Measurements from ENCODE around the gene ADAMTSL3. TPM values are rescaled to one million over a fixed set of nuclear protein-coding genes. Genes with fewer than 3 reads are reported as not detected.

ADAMTSL3 gene
- total RNA-seq, 1 experiment from 2014 or later = 1.8 TPM

- DNase-seq (ENCODE audit: low spot score) (no peak), ATAC-seq (no peak)
- no peaks in the 10 kb centered on the region for H3K9me3 Mint-ChIP-seq
- no peaks in the 10 kb centered on the region for H3K36me3 Mint-ChIP-seq
- ChIA-PET POLR2A (interaction anchor here (0.6 to 0.7 kb wide), 4 partner anchors 13 to 1069 kb away, joined by 3 to 11 read pairs (median 4); no protein-coding TSS in a partner anchor), CTCF (interaction anchor here (0.7 to 1.2 kb wide), 2 partner anchors 41 to 423 kb away, joined by 3 read pairs; no protein-coding TSS in a partner anchor)
- H3K27ac Mint-ChIP-seq = no peak overlapping the region
- H3K4me3 Mint-ChIP-seq = no peak overlapping the region
- no peaks in the 10 kb centered on the region for H3K27me3 Mint-ChIP-seq (ENCODE audit: low read depth)
- no peaks in the 10 kb centered on the region for H3K4me1 Mint-ChIP-seq
- TF ChIP-seq USF2 (CRISPR knock-in tag; IDR thresholded peaks at IDR 0.05) (no peak), E2F5 (CRISPR knock-in tag; IDR thresholded peaks at IDR 0.05) (no peak), E2F1 (CRISPR knock-in tag; IDR thresholded peaks at IDR 0.05) (no peak), ZNF532 (CRISPR knock-in tag; IDR thresholded peaks at IDR 0.05; ENCODE audit: borderline replicate concordance) (no peak), AFF4 (CRISPR knock-in tag; IDR thresholded peaks at IDR 0.05; ENCODE audit: borderline replicate concordance) (no peak), CREM (CRISPR knock-in tag; IDR thresholded peaks at IDR 0.05) (no peak), KAT7 (CRISPR knock-in tag; IDR thresholded peaks at IDR 0.05; ENCODE audit: borderline replicate concordance) (no peak), ZNF232 (CRISPR knock-in tag; IDR thresholded peaks at IDR 0.05) (no peak), NFYB (CRISPR knock-in tag; conservative IDR thresholded peaks at IDR 0.05; ENCODE audit: low read depth) (no peak), AR (CRISPR knock-in tag; IDR thresholded peaks at IDR 0.05) (no peak), PRDM15 (CRISPR knock-in tag; IDR thresholded peaks at IDR 0.05) (no peak), TP53 (CRISPR knock-in tag; IDR thresholded peaks at IDR 0.05) (no peak), NR3C1 (CRISPR knock-in tag; conservative IDR thresholded peaks at IDR 0.05; ENCODE audit: low read depth) (no peak), CDX4 (CRISPR knock-in tag; IDR thresholded peaks at IDR 0.05; ENCODE audit: borderline replicate concordance) (no peak), GABPB1 (CRISPR knock-in tag; IDR thresholded peaks at IDR 0.05) (no peak), OVOL2 (CRISPR knock-in tag; IDR thresholded peaks at IDR 0.05; ENCODE audit: borderline replicate concordance) (no peak), GRHL2 (CRISPR knock-in tag; IDR thresholded peaks at IDR 0.05; ENCODE audit: insufficient replicate concordance, severe bottlenecking) (no peak), GTF2I (CRISPR knock-in tag; conservative IDR thresholded peaks at IDR 0.05) (no peak), FOXP1 (CRISPR knock-in tag; IDR thresholded peaks at IDR 0.05; ENCODE audit: borderline replicate concordance) (no peak)
These were observed 41.7 kb upstream of the ADAMTSL3 start for GRCh38 chr15:83612226-83612625.
